A673 (cell line): ENCODE measurements around the gene TSPAN13. TPM values are rescaled to one million over a fixed set of nuclear protein-coding genes. Genes with fewer than 3 reads are reported as not detected.

Source experiments
- BruUV-seq: library from RNA; stranded (reverse); fragments of 400-500 nt; replicated peaks from 2 replicates; lab custom pipeline; 2021; lab: Mats Ljungman, UMichigan
- CTCF ChIA-PET: fragments of 300-600 bp; sonication (Branson Sonifier 250); formaldehyde crosslinking; loops from one replicate; lab custom pipeline; 2022; ENCODE audit warnings: antibody characterized with exemption; lab: Charles Lee
- POLR2A ChIA-PET: fragments of 300-600 bp; sonication (Branson Sonifier 250); formaldehyde crosslinking; loops from one replicate; lab custom pipeline; 2022; ENCODE audit warnings: antibody characterized with exemption; ENCODE audit not compliant: low non-redundant PET; lab: Charles Lee
- DNase-seq: peaks from one replicate; pipeline ENCODE4 v3.0.0-alpha.2; 2015; ENCODE audit warnings: low spot score
- H3K27ac ChIP-seq: fragments of 200-600 bp; sonication (generic); 2 replicates; pipeline ENCODE4 v1.5.1; 2016; ENCODE audit warnings: mixed run types, low read depth, mild to moderate bottlenecking, mixed read lengths, antibody characterized with exemption, low read length; ENCODE audit not compliant: poor library complexity, severe bottlenecking
- H3K27me3 ChIP-seq: fragments of 200-600 bp; sonication (generic); replicated peaks from 2 replicates; pipeline ENCODE4 v1.6.1; 2017; ENCODE audit warnings: mixed run types, low read depth, mild to moderate bottlenecking, mixed read lengths, antibody characterized with exemption, low read length; ENCODE audit not compliant: insufficient read depth, poor library complexity
- H3K36me3 ChIP-seq: fragments of 200-600 bp; sonication (generic); 2 replicates; pipeline ENCODE4 v1.6.1; 2016; ENCODE audit warnings: mixed run types, mild to moderate bottlenecking, mixed read lengths, antibody characterized with exemption, low read length; ENCODE audit not compliant: insufficient read depth, poor library complexity, severe bottlenecking
- H3K4me1 ChIP-seq: fragments of 200-600 bp; sonication (generic); 2 replicates; pipeline ENCODE4 v1.6.1; 2017; ENCODE audit warnings: mixed run types, mild to moderate bottlenecking, mixed read lengths, antibody characterized with exemption, low read length; ENCODE audit not compliant: insufficient read depth, poor library complexity, severe bottlenecking
- H3K4me3 ChIP-seq: fragments of 200-600 bp; sonication (generic); 2 replicates; pipeline ENCODE4 v1.5.1; 2016; ENCODE audit warnings: low read depth, mixed run types, mild to moderate bottlenecking, mixed read lengths, low read length; ENCODE audit not compliant: poor library complexity, severe bottlenecking
- H3K9me3 ChIP-seq: fragments of 200-600 bp; sonication (generic); 2 replicates; pipeline ENCODE4 v1.6.1; 2016; ENCODE audit warnings: mixed run types, low read depth, mild to moderate bottlenecking, mixed read lengths, antibody characterized with exemption, low read length; ENCODE audit not compliant: poor library complexity, severe bottlenecking
- EZH2 ChIP-seq: fragments of 200-600 bp; sonication (generic); IDR thresholded peaks from 2 replicates; pipeline ENCODE4 v1.6.1; 2017; ENCODE audit warnings: borderline replicate concordance, low read depth, mild to moderate bottlenecking, mixed read lengths, antibody characterized with exemption, low read length; ENCODE audit not compliant: poor library complexity, severe bottlenecking
- intact Hi-C: fragments of 100-400 bp; cut with micrococcal nuclease; formaldehyde crosslinking; loops from one replicate; pipeline ENCODE4 v1.10.0; 2022; ENCODE audit not compliant: unreplicated experiment
- total RNA-seq: library from RNA; stranded (reverse); gene quantifications from 2 replicates; pipeline ENCODE4 v1.2.3, GENCODE V29; 2021
- TF ChIP-seq, protein P1 (sequence below): fragments of 300-800, 200-600 bp; sonication (generic); conservative IDR thresholded peaks from 2 replicates; pipeline ENCODE4 v1.5.1; 2017; ENCODE audit warnings: low read depth, mild to moderate bottlenecking, antibody characterized with exemption, low read length, moderate library complexity, mixed read lengths

The TSPAN13 gene
- total RNA-seq, 1 experiment from 2014 or later, result 157 TPM

DNA sequence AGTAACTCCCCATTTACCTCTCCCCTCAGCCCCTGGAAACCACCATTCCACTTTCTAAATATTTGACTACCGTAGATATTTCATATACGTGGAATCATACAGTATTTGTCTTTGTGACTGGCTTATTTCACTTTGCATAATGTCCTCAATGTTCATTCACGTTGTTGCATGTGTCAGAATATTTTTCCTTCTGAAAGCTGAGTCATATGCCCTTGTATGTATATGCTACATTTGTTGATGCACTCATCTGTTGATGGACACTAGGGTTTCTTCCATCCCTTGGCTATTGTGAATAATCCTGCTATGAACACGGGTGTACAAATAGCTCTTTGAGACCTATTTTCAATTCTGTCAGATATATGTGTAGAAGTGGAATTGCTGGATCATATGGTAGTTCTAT, 25.8 kb upstream of the TSPAN13 start:
- CTCF ChIA-PET, result no interaction called here

GRCh38 chr7:16728811-16729210, 24.7 kb upstream of the TSPAN13 start:
- Histone ChIP-seq H3K27ac (no peak overlapping the region), H3K27me3 (no peaks in the 10 kb centered on the region), H3K4me3 (no peak overlapping the region), H3K36me3 (no peaks in the 10 kb centered on the region), H3K9me3 (no peaks in the 10 kb centered on the region), H3K4me1 (no peaks in the 10 kb centered on the region)
- BruUV-seq, result no TSS peak
- CTCF ChIA-PET, result no interaction called here
- POLR2A ChIA-PET, result no interaction called here
- intact Hi-C loops, result no loop called here
- TF ChIP-seq, protein P1, sequence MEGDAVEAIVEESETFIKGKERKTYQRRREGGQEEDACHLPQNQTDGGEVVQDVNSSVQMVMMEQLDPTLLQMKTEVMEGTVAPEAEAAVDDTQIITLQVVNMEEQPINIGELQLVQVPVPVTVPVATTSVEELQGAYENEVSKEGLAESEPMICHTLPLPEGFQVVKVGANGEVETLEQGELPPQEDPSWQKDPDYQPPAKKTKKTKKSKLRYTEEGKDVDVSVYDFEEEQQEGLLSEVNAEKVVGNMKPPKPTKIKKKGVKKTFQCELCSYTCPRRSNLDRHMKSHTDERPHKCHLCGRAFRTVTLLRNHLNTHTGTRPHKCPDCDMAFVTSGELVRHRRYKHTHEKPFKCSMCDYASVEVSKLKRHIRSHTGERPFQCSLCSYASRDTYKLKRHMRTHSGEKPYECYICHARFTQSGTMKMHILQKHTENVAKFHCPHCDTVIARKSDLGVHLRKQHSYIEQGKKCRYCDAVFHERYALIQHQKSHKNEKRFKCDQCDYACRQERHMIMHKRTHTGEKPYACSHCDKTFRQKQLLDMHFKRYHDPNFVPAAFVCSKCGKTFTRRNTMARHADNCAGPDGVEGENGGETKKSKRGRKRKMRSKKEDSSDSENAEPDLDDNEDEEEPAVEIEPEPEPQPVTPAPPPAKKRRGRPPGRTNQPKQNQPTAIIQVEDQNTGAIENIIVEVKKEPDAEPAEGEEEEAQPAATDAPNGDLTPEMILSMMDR, result no peak
- TF ChIP-seq EZH2, result no peak
- DNase-seq, result no peak

More for the DNA sequence above, 25.8 kb upstream of the TSPAN13 start:
- Histone ChIP-seq H3K4me1 (no peaks in the 10 kb centered on the region), H3K27ac (no peak overlapping the region), H3K27me3 (no peaks in the 10 kb centered on the region), H3K4me3 (no peak overlapping the region), H3K9me3 (no peaks in the 10 kb centered on the region), H3K36me3 (no peaks in the 10 kb centered on the region)
- BruUV-seq, result no TSS peak
- no peak for DNase-seq
- intact Hi-C loops, result no loop called here
- TF ChIP-seq EZH2, result no peak
- TF ChIP-seq, protein P1, result no peak
- POLR2A ChIA-PET, result no interaction called here

GRCh38 chr7:16729541-16729940, 24.0 kb upstream of the TSPAN13 start:
- H3K27me3 ChIP-seq, result no peaks in the 10 kb centered on the region
- no peaks in the 10 kb centered on the region for H3K9me3 ChIP-seq
- H3K27ac ChIP-seq, result no peak overlapping the region
- H3K4me3 ChIP-seq, result no peak overlapping the region
- no peak for DNase-seq
- POLR2A ChIA-PET, result no interaction called here
- intact Hi-C loops, result no loop called here
- CTCF ChIA-PET, result interaction anchor here (1.0 kb wide), 1 partner anchor 10 kb away, joined by 8 read pairs; no protein-coding TSS in a partner anchor
- no TSS peak for BruUV-seq
- H3K4me1 ChIP-seq, result peaks cover 4% of the 10 kb centered on the region
- TF ChIP-seq, protein P1, result no peak
- no peak for TF ChIP-seq EZH2
- H3K36me3 ChIP-seq, result no peaks in the 10 kb centered on the region
